Adipose tissue (tissue), 3 donors: ENCODE results near the gene COLEC12. TPM values are rescaled to one million over a fixed set of nuclear protein-coding genes. Genes with fewer than 3 reads are reported as not detected.

Experiments
- H3K27ac ChIP-seq: one replicate; pipeline ENCODE4 v1.5.1; 2013; ENCODE audit warnings: low read depth, low read length
- WGBS, 3 donors: extraction: QIAGEN DNeasy Blood & Tissue Kit; methylation state at CpG; one replicate each; pipeline ENCODE4 v1.1.7; 2013; 5-methylcytosine and 5-hydroxymethylcytosine counted together
- polyA plus RNA-seq, 3 donors: library from polyadenylated mRNA; stranded (reverse); fragments of 200-250 nt; gene quantifications; one replicate each; pipeline ENCODE4 v1.2.3, GENCODE V29; 2013
- donor health status: healthy with polysubstance abuse.
- donor health status: Bipolar disorder and iron deficiency.
- donor health status: healthy.

The COLEC12 gene
- polyA plus RNA-seq, 3 donors, result 5.2 to 10.8 (median 9.5) TPM

- no peak overlapping the region for H3K27ac ChIP-seq
- WGBS, 3 donors, result 76 to 78% (median 76%) methylated on average over 10 of the region's 10 CpGs
Observed at GRCh38 chr18:399631-400135, 100.8 kb downstream of the COLEC12 start.

- H3K27ac ChIP-seq, result no peak overlapping the region
- 69 to 76% (median 70%) methylated on average over 8 of the region's 8 CpGs for WGBS, 3 donors
Observed at GRCh38 chr18:398935-399630, 101.4 kb downstream of the COLEC12 start.

DNA sequence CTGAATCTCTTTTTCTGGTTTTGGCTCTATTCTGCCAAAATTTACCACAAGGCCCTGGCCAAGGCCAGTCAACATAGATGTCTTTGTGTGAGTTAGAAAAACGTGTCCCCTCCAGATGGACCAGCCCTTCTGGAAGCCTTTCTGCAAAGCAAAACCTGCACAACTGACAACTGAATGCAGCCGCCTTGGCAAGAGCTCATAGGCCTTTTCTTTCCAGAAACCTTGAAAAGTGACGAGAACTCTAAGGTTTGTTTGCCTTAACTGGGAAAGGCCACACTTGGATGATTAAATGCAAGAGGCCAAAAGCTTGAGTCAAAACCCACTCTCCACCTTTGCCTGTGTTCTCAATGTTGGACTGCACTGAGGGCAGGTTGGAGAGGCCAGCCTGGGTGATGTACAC, 103.9 kb downstream of the COLEC12 start:
- no peak overlapping the region for H3K27ac ChIP-seq
- WGBS, 3 donors, result 44 to 93% (median 82%) methylated on average over 3 of the region's 3 CpGs

GRCh38 chr18:396251-396555, 104.3 kb downstream of the COLEC12 start:
- no peak overlapping the region for H3K27ac ChIP-seq
- 31 to 84% (median 56%) methylated on average over 1 of the region's 1 CpG for WGBS, 3 donors

- no peak overlapping the region for H3K27ac ChIP-seq
- WGBS, 3 donors, result 48 to 64% (median 52%) methylated on average over 13 of the region's 13 CpGs
Observed at GRCh38 chr18:395456-396250, 104.8 kb downstream of the COLEC12 start.

DNA sequence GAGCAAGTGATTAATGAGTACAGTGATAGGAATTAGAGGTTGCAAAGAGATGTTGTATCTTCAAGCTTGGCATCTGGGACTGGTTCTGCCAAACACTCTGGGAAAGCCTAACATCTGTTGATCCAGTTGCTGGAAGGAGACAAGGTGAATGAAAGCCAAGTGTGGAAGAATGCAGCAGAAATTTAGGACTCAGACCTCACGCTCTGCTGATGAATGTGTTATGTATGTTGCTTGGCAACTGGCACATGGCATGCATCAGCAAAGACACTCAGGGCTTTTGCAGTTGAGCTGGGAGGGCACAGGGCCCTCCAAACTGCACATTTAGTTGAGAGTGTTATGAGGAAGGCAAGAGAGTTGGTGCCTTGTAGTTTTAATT, 105.5 kb downstream of the COLEC12 start:
- H3K27ac ChIP-seq, result no peak overlapping the region
- WGBS, 3 donors, result 39 to 61% (median 51%) methylated on average over 1 of the region's 1 CpG

- WGBS, 3 donors, result 86 to 92% (median 91%) methylated on average over 6 of the region's 6 CpGs
- no peak overlapping the region for H3K27ac ChIP-seq
Observed at GRCh38 chr18:394262-394986, 106.1 kb downstream of the COLEC12 start.

DNA sequence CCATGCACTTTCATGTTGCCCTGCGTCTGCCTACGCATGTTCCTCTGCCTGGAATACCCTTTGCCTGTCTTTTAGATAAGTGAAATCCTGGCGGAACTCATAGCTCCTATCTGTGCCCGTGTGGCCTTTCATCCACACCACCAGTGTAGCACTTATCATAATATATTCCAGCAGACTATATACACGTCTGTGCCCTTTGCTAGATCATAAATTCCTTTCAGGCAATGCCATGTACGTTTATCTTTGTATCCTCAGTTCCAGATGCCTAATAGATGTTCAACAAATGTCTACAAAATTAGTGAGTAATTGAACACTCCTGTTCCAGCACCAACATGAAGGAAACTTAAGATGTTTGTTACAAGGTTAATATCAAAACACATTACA, 106.9 kb downstream of the COLEC12 start:
- WGBS, 3 donors, result 69 to 94% (median 88%) methylated on average over 6 of the region's 6 CpGs
- H3K27ac ChIP-seq, result no peak overlapping the region

DNA sequence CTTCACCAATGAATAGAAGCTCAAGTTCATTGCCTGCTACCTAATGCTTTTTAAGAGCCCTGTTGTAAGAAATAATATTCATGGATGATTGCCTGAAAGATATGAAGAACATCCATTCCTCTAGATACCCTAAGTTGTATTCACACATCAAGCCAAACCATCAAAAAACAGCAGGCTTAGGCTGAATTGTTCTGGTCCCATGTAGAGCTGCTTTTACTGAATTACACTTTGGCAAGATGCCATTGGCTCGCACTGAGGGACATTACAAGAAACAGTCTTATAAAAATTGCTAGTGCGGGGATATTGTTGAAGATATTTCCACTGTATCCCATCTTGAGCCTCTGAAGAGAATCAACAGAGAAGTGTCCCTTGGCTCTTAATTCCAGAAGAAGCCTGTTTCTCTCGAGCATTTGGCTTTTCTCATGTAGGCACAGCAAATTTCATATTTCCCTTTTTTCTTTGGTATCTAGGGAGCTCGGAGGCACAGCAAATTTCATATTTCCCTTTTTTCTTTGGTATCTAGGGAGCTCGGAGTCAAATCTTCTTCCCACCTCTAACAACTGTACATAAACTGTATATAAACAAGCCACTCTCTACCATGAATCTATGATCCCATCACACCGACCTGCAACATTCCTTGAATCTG, 107.5 kb downstream of the COLEC12 start:
- H3K27ac ChIP-seq, result no peak overlapping the region
- WGBS, 3 donors, result 66 to 86% (median 71%) methylated on average over 6 of the region's 6 CpGs

DNA sequence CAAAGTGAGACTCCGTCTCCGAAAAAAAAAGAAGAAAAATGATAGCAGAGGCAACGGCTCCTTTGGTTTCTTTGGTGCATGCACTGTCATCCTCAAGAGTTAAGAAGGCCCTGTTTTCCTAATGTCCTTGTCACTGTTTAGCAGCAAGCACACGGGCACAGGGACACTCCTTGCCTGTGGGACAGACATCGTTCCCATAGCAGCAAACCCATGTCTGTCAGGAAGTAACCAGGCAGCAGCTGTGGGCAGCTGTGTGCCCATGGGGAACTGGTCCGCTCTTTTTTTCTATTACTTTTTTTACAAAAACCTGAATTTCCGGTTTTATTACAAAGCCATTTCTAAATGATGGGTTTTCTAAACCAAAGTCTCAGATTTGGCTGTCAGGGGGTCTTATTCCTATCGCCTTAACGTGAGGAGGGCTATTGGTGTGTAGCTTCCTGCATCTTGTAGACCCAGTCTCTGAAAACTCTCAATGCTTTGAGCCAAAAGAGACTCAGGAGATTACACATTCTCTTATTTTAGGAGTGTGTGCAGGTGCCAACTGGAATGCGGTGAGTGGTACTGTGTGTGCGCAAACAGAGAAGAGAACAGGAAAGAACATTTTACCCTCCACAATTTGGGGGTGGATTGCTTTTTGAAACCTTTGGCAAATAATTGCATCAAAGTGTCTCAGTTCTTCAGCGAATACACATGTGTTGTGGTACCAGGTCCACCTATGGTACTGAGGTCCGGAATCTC, 109.6 kb downstream of the COLEC12 start:
- 79 to 87% (median 84%) methylated on average over 13 of the region's 13 CpGs for WGBS, 3 donors
- no peak overlapping the region for H3K27ac ChIP-seq

- no peak overlapping the region for H3K27ac ChIP-seq
- 69 to 71% (median 69%) methylated on average over 7 of the region's 7 CpGs for WGBS, 3 donors
Observed at GRCh38 chr18:389658-390357, 110.7 kb downstream of the COLEC12 start.

- WGBS, 3 donors, result 91 to 96% (median 94%) methylated on average over 5 of the region's 5 CpGs
- H3K27ac ChIP-seq, result no peak overlapping the region
Observed at GRCh38 chr18:388200-388599, 112.3 kb downstream of the COLEC12 start.

DNA sequence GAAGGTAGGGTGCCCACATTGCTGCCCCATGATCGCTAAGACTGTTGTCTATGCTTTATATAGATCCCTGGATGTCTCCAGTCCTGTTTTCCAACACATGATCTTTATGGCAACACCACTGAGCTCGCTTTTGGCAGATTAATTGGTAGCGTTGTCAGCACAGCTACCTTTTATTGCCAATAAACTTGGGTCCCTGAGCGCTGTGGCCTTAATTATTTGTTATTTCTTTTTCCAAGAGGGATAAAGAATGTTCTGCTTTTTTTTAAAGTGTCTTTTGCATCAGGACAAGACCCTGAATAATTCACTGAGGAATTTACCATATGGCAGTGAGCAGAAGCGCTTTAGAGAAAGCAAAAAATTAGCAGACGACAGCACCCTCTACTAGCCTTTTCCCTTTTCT, 113.5 kb downstream of the COLEC12 start:
- 68 to 91% (median 90%) methylated on average over 6 of the region's 6 CpGs for WGBS, 3 donors
- H3K27ac ChIP-seq, result no peak overlapping the region

GRCh38 chr18:384897-385296, 115.6 kb downstream of the COLEC12 start:
- H3K27ac ChIP-seq, result no peak overlapping the region
- 64 to 89% (median 87%) methylated on average over 2 of the region's 2 CpGs for WGBS, 3 donors

DNA sequence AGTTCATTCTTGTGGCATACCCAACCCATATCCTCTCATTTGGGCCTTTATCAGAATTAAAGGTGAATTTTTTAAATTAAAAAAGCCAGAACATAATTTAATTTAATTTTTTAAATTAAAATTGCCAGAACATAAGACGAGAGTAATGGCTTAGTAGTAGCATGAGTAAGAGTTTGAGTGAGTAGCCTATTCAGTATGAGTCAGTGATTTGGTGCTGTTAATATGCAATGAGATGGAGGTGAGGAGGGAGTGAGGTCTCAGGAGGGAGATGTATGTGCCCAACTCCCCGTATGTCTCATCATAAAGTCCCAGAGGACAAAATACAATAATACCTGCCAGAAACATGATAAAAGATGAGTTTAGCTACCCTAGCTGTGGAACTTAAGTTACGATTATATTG, 117.4 kb downstream of the COLEC12 start:
- 84 to 91% (median 85%) methylated on average over 3 of the region's 3 CpGs for WGBS, 3 donors
- H3K27ac ChIP-seq, result no peak overlapping the region

GRCh38 chr18:382423-382984, 118.0 kb downstream of the COLEC12 start:
- 72 to 80% (median 75%) methylated on average over 3 of the region's 3 CpGs for WGBS, 3 donors
- H3K27ac ChIP-seq, result no peak overlapping the region

DNA sequence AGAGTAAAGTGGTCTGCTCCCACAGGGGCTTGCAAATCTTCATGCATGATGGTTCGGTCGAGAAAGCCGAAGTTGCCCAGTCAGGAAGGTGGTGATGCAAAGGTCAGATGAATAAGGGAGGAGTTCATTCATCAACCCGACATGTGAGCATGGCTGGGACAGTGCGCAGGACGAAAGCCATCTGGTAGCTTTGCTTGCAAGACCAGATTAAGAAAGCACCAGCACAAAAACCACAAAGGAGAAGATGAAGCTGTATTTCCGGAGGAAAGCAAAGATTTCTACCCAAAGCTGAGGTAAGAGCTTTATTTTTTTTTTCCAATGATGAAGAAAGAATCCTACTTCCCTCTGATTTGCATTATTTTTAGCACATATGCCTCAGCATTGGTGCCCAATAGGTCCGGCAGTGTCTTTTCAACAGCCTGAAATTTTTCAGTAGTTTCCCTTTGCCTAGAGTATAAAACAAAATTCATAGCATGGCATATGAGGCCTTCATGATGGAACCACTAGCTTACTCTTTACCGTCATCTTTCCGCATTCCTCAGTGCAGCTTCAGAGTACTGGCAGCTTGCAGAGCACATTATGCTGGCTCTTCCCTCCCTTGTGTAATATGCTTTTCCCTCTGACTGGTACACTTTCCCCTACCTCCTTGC, 120.7 kb downstream of the COLEC12 start:
- WGBS, 3 donors, result 41 to 72% (median 52%) methylated on average over 10 of the region's 10 CpGs
- H3K27ac ChIP-seq, result no peak overlapping the region
